ENCODE measurements around the gene CHERP. TPM values are rescaled to one million over a fixed set of nuclear protein-coding genes. Genes with fewer than 3 reads are reported as not detected.
"Not testable (repeated sequence)": the region's sequence is repeated elsewhere in the genome, so short reads cannot be mapped to it uniquely, and the experiment has no call there.

The CHERP gene
- polyA plus RNA-seq, 2 of the 4 experiments (the other 2 are of a cell fraction): 4.4 to 24.4 TPM

DNA sequence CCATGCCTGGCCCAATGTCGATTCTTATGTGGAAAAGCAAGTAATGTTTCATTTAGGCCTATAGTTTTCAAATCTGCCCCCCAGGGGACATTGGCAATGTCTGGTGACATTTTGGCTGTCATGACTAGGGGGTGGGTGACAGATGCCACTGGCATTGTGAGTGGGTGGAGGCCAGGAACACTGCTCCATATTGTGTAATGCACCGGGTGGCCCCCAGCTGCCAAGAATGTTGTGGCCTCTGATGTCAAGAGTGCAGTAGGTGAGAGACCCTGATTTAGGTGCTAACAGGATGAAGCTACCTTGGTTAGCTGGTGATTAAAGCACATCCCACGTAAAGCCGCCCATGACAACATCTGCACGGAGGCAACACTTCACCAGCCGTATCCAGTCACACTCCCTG is 35.3 kb downstream of the CHERP start:
- POLR2A ChIA-PET: no interaction called here
- WGBS (ENCODE audit: missing lambda C conversion rate): 93% methylated on average over 6 of the region's 6 CpGs

DNA sequence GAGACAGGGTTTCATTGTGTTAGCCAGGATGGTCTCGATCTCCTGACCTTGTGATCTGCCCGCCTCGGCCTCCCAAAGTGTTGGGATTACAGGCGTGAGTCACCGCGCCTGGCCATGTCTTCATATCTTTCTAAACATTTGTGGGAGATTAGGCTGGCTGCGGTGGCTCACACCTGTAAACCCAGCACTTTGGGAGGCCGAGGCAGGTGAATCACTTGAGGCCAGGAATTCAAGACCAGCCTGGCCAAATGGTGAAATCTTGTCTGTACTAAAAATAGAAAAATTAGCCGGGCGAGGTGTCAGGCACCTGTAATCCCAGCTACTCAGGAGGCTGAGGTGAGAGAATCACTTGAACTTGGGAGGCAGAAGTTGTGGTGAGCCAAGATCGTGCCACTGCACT is 36.1 kb downstream of the CHERP start:
- WGBS (ENCODE audit: missing lambda C conversion rate): 93% methylated on average over 11 of the region's 11 CpGs
- H3K4me2 ChIP-seq; FAIRE-seq; H3K9me3 ChIP-seq; H3K4me3 ChIP-seq; DNase-seq (ENCODE audit: low read depth in 1 of 2, low spot score in 1 of 2); H3K4me1 ChIP-seq; POLR2A ChIA-PET; H3K27ac ChIP-seq; ATAC-seq: not testable (repeated sequence)
- CTCF ChIA-PET: interaction anchor here (0.7 kb wide), 1 partner anchor 31 kb away, joined by 3 read pairs; no protein-coding TSS in a partner anchor

More for the DNA sequence above, 35.3 kb downstream of the CHERP start:
- TF ChIP-seq PHF8 (IDR thresholded peaks at IDR 0.05; ENCODE audit: borderline replicate concordance, low read depth): no peak
- DNase-seq (ENCODE audit: low read depth in 1 of 2, low spot score in 1 of 2): no peak
- Histone ChIP-seq H3K9me3 (no peaks in the 10 kb centered on the region), H3K4me1 (no peaks in the 10 kb centered on the region), H3K27ac (no peak overlapping the region), H3K4me2 (no peak overlapping the region), H3K4me3 (no peak overlapping the region)
- CTCF ChIA-PET: interaction anchor here (0.7 kb wide), 1 partner anchor 30 kb away, joined by 3 read pairs; no protein-coding TSS in a partner anchor
- FAIRE-seq: no peak
- no peak for ATAC-seq

DNA sequence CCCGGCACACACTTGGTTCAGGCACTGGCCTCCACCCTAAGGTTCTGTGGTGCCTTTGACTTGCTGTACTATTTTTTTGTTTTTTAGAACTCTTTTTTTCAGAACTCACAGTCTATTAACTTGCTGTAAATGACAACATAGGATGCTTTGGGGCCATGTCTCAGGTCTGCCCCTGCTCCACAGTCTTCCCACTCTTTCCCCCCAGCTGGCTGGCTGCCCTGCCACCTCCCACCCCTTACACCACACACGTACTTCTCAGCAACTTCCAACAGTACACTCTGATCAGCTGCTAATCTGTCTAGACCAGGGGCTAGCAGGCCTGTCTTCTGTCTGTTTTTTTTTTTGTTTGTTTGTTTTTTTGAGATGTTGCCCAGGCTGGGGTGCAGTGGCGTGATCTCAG is 38.0 kb downstream of the CHERP start:
- 94% methylated on average over 3 of the region's 3 CpGs for WGBS (ENCODE audit: missing lambda C conversion rate)
- ChIA-PET POLR2A (no interaction called here), CTCF (interaction anchor here (0.7 kb wide), 1 partner anchor 548 kb away, joined by 3 read pairs; no protein-coding TSS in a partner anchor)
- Histone ChIP-seq H3K4me1 (no peaks in the 10 kb centered on the region), H3K27ac (no peak overlapping the region), H3K4me3 (no peak overlapping the region), H3K9me3 (no peaks in the 10 kb centered on the region), H3K4me2 (no peak overlapping the region)
- TF ChIP-seq, protein P1, sequence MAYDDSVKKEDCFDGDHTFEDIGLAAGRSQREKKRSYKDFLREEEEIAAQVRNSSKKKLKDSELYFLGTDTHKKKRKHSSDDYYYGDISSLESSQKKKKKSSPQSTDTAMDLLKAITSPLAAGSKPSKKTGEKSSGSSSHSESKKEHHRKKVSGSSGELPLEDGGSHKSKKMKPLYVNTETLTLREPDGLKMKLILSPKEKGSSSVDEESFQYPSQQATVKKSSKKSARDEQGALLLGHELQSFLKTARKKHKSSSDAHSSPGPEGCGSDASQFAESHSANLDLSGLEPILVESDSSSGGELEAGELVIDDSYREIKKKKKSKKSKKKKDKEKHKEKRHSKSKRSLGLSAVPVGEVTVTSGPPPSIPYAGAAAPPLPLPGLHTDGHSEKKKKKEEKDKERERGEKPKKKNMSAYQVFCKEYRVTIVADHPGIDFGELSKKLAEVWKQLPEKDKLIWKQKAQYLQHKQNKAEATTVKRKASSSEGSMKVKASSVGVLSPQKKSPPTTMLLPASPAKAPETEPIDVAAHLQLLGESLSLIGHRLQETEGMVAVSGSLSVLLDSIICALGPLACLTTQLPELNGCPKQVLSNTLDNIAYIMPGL (CRISPR knock-in tag; IDR thresholded peaks at IDR 0.05; ENCODE audit: borderline replicate concordance): no peak
- TF ChIP-seq FOXS1 (CRISPR knock-in tag; IDR thresholded peaks at IDR 0.05): no peak
- no peak for TF ChIP-seq ESRRA (IDR thresholded peaks at IDR 0.05; ENCODE audit: borderline replicate concordance, low read length)
- no peak for TF ChIP-seq RCOR1 (IDR thresholded peaks at IDR 0.05; ENCODE audit: low read depth, low read length)
- no peak for TF ChIP-seq CEBPB (IDR thresholded peaks at IDR 0.05)
- TF ChIP-seq SMC3 (IDR thresholded peaks at IDR 0.05): no peak
- no peak for TF ChIP-seq EHMT2 (IDR thresholded peaks at IDR 0.05; ENCODE audit: low read depth)
- no peak for TF ChIP-seq TFCP2L1 (CRISPR knock-in tag; IDR thresholded peaks at IDR 0.05)
- no peak for TF ChIP-seq NPAS2 (CRISPR knock-in tag; IDR thresholded peaks at IDR 0.05; ENCODE audit: borderline replicate concordance)
- no peak for TF ChIP-seq NR3C1 (IDR thresholded peaks at IDR 0.05)
- TF ChIP-seq TP53 (CRISPR knock-in tag; IDR thresholded peaks at IDR 0.05): no peak
- no peak for TF ChIP-seq RNF2 (IDR thresholded peaks at IDR 0.05; ENCODE audit: borderline replicate concordance, low read depth)
- FAIRE-seq (no peak), ATAC-seq (no peak), DNase-seq (ENCODE audit: low read depth in 1 of 2, low spot score in 1 of 2) (no peak)

DNA sequence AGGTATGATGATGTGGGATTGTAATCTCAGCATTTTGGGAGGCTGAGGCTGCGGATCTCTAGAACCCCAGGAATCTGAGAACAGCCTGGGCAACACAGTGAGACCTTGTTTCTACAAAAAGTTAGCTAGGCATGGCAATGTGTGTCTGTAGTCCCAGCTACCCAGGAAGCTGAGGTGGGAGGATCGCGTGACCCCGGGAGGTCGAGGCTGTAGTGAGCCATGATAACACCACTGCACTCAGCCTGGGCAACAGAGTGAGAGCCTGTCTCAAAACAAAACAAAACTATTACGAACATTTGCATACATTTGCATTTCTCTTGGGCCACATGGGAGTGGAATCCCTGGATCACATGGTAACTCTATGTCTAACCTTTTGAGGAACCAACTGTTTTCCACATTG is 44.4 kb downstream of the CHERP start:
- Histone ChIP-seq H3K9me3 (no peaks in the 10 kb centered on the region), H3K4me3 (no peak overlapping the region), H3K4me1 (peaks cover 16% of the 10 kb centered on the region; the same call in 1 of the 3 replicates), H3K27ac (no peak overlapping the region), H3K4me2 (no peak overlapping the region)
- ATAC-seq (no peak), DNase-seq (ENCODE audit: low read depth in 1 of 2, low spot score in 1 of 2) (no peak), FAIRE-seq (no peak)
- POLR2A ChIA-PET: no interaction called here
- CTCF ChIA-PET: no interaction called here
- 98% methylated on average over 6 of the region's 6 CpGs for WGBS (ENCODE audit: missing lambda C conversion rate)
- TF ChIP-seq HOXB5 (CRISPR knock-in tag; IDR thresholded peaks at IDR 0.05) (no peak), PHF8 (IDR thresholded peaks at IDR 0.05; ENCODE audit: borderline replicate concordance, low read depth) (no peak), SMC3 (IDR thresholded peaks at IDR 0.05) (no peak), NFE2L2 (conservative IDR thresholded peaks at IDR 0.05; ENCODE audit: low read length) (no peak), RNF2 (IDR thresholded peaks at IDR 0.05; ENCODE audit: borderline replicate concordance, low read depth) (no peak), EHF (CRISPR knock-in tag; IDR thresholded peaks at IDR 0.05) (no peak), HOXB13 (CRISPR knock-in tag; IDR thresholded peaks at IDR 0.05; ENCODE audit: low read depth) (no peak), HOXA7 (CRISPR knock-in tag; IDR thresholded peaks at IDR 0.05) (no peak), EHMT2 (IDR thresholded peaks at IDR 0.05; ENCODE audit: low read depth) (no peak), BHLHE40 (IDR thresholded peaks at IDR 0.05; ENCODE audit: low read depth, low read length) (no peak), RARB (CRISPR knock-in tag; IDR thresholded peaks at IDR 0.05) (no peak)
- TF ChIP-seq, protein P2, sequence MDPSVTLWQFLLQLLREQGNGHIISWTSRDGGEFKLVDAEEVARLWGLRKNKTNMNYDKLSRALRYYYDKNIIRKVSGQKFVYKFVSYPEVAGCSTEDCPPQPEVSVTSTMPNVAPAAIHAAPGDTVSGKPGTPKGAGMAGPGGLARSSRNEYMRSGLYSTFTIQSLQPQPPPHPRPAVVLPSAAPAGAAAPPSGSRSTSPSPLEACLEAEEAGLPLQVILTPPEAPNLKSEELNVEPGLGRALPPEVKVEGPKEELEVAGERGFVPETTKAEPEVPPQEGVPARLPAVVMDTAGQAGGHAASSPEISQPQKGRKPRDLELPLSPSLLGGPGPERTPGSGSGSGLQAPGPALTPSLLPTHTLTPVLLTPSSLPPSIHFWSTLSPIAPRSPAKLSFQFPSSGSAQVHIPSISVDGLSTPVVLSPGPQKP (IDR thresholded peaks at IDR 0.05; ENCODE audit: low read depth, low read length): no peak
- TF ChIP-seq, protein P3, sequence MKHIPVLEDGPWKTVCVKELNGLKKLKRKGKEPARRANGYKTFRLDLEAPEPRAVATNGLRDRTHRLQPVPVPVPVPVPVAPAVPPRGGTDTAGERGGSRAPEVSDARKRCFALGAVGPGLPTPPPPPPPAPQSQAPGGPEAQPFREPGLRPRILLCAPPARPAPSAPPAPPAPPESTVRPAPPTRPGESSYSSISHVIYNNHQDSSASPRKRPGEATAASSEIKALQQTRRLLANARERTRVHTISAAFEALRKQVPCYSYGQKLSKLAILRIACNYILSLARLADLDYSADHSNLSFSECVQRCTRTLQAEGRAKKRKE (CRISPR knock-in tag; IDR thresholded peaks at IDR 0.05; ENCODE audit: low read depth): no peak
- TF ChIP-seq, protein P1 (CRISPR knock-in tag; IDR thresholded peaks at IDR 0.05; ENCODE audit: borderline replicate concordance): no peak
- TF ChIP-seq, protein P4, sequence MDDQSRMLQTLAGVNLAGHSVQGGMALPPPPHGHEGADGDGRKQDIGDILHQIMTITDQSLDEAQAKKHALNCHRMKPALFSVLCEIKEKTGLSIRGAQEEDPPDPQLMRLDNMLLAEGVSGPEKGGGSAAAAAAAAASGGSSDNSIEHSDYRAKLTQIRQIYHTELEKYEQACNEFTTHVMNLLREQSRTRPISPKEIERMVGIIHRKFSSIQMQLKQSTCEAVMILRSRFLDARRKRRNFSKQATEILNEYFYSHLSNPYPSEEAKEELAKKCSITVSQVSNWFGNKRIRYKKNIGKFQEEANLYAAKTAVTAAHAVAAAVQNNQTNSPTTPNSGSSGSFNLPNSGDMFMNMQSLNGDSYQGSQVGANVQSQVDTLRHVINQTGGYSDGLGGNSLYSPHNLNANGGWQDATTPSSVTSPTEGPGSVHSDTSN (IDR thresholded peaks at IDR 0.05): no peak
- TF ChIP-seq, protein P5, sequence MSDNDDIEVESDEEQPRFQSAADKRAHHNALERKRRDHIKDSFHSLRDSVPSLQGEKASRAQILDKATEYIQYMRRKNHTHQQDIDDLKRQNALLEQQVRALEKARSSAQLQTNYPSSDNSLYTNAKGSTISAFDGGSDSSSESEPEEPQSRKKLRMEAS (IDR thresholded peaks at IDR 0.05): no peak
